Thyroid gland (tissue), 4 donors: ENCODE measurements around the gene AURKAIP1.
A peak's percentile ranks its signal among the peaks of the same experiment; 100 is the strongest.

Experiments used
- POLR2A ChIP-seq, 2 donors: fragments of 450-650 bp; IDR thresholded peaks; one replicate each; pipeline ENCODE4 v1.6.1; 2017; ENCODE audit warnings: antibody characterized with exemption in 2 of 2, mild to moderate bottlenecking in 2 of 2, moderate library complexity in 1 of 2
- TF ChIP-seq, protein P1 (sequence below), 6 experiments: fragments of 200-600 bp in 3 of 6; fragments of 450-650 bp in 3 of 6; sonication (generic) in 3 of 6; IDR thresholded peaks; one replicate each; pipeline ENCODE4 v1.5.1; 2016 to 2019; ENCODE audit warnings: antibody characterized with exemption in 6 of 6, mild to moderate bottlenecking in 2 of 6, inconsistent platforms in 1 of 6, moderate library complexity in 1 of 6

DNA sequence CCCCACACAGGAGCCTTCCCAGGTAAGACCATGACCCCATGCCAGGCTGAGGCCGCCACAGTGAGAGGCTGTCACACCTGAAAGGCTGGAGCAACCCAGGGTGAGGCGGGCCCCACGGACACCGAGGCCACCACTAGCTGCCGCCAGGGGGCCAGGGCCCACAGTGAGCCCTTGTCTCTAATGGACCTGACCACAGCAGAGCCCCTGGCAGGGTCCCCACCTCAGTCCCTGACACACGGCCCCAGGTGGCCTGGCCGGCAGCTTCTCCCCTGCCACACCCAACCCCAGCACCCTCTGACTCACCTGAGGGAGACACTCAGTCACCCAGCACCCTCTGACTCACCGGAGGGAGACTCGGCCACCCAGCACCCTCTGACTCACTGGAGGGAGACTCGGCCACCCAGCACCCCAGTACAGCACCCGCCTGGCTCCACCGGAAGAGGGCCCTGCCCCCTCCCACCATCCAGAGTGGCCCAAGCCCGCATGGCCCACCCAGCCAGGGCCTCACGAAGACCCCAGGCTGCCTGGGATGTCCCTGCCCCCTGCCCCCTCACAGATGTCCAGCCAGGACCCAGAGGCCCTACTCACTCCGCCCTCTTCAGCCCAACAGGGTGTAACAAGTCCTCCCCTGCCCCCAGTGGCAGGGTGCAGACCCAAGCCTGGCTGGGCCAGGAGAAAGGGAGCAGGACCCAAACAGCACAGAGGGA, 30.2 kb downstream of the AURKAIP1 start:
- TF ChIP-seq, protein P1, sequence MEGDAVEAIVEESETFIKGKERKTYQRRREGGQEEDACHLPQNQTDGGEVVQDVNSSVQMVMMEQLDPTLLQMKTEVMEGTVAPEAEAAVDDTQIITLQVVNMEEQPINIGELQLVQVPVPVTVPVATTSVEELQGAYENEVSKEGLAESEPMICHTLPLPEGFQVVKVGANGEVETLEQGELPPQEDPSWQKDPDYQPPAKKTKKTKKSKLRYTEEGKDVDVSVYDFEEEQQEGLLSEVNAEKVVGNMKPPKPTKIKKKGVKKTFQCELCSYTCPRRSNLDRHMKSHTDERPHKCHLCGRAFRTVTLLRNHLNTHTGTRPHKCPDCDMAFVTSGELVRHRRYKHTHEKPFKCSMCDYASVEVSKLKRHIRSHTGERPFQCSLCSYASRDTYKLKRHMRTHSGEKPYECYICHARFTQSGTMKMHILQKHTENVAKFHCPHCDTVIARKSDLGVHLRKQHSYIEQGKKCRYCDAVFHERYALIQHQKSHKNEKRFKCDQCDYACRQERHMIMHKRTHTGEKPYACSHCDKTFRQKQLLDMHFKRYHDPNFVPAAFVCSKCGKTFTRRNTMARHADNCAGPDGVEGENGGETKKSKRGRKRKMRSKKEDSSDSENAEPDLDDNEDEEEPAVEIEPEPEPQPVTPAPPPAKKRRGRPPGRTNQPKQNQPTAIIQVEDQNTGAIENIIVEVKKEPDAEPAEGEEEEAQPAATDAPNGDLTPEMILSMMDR (IDR thresholded peaks at IDR 0.05) = peak in 2 of 6 experiments; percentile 21 to 46
- TF ChIP-seq POLR2A (IDR thresholded peaks at IDR 0.05) = no peak
